GM18868 (cell line): ENCODE results near the gene ALKAL2.
A peak's percentile ranks its signal among the peaks of the same experiment; 100 is the strongest.

Experiments used
- ATAC-seq: cut with Tn5 transposase; IDR thresholded peaks from one replicate; pipeline ENCODE4 v1.9.1; 2021; ENCODE audit warnings: mild to moderate bottlenecking, moderate library complexity; ENCODE audit not compliant: unreplicated experiment

Gene ALKAL2

GRCh38 chr2:295090-295489 is 7.2 kb upstream of the ALKAL2 start:
- no peak for ATAC-seq

- no peak for ATAC-seq
These were observed 2.3 kb upstream of the ALKAL2 start for GRCh38 chr2:290090-290722.

GRCh38 chr2:289362-290089 is 1.6 kb upstream of the ALKAL2 start:
- ATAC-seq = no peak

GRCh38 chr2:288758-289361 is 969 bp upstream of the ALKAL2 start:
- no peak for ATAC-seq

GRCh38 chr2:287471-287885 is 413 bp downstream of the ALKAL2 start:
- peak; percentile 56 for ATAC-seq

GRCh38 chr2:286774-287392 is 1.0 kb downstream of the ALKAL2 start:
- ATAC-seq = no peak

GRCh38 chr2:286035-286434 is 1.9 kb downstream of the ALKAL2 start:
- ATAC-seq = no peak

- ATAC-seq = no peak
These were observed 2.4 kb downstream of the ALKAL2 start for GRCh38 chr2:285531-285930.

- ATAC-seq = no peak
These were observed 2.9 kb downstream of the ALKAL2 start for GRCh38 chr2:284896-285492.

GRCh38 chr2:283996-284794 is 3.7 kb downstream of the ALKAL2 start:
- ATAC-seq = no peak

- no peak for ATAC-seq
These were observed 5.3 kb downstream of the ALKAL2 start for GRCh38 chr2:282371-283263.

GRCh38 chr2:281381-281780 is 6.5 kb downstream of the ALKAL2 start:
- ATAC-seq = no peak

GRCh38 chr2:280650-281110 is 7.2 kb downstream of the ALKAL2 start:
- no peak for ATAC-seq

- ATAC-seq = no peak
These were observed 7.8 kb downstream of the ALKAL2 start for GRCh38 chr2:279956-280649.

GRCh38 chr2:279366-279765 is 8.5 kb downstream of the ALKAL2 start:
- no peak for ATAC-seq

GRCh38 chr2:278927-279320 is 9.0 kb downstream of the ALKAL2 start:
- ATAC-seq = no peak

- ATAC-seq = no peak
These were observed 9.5 kb downstream of the ALKAL2 start for GRCh38 chr2:278312-278926.

GRCh38 chr2:275466-275865 is 12.4 kb downstream of the ALKAL2 start:
- peak; percentile 99 for ATAC-seq
